GM19455 (cell line): ENCODE measurements around the gene ITGB6.
"Not testable (repeated sequence)": the region's sequence is repeated elsewhere in the genome, so short reads cannot be mapped to it uniquely, and the experiment has no call there.

ENCODE experiments used
- ATAC-seq: cut with Tn5 transposase; IDR thresholded peaks from one replicate; pipeline ENCODE4 v1.9.1; 2021; ENCODE audit not compliant: unreplicated experiment

The ITGB6 gene

GRCh38 chr2:160194946-160195345 is 5.1 kb downstream of the ITGB6 start:
- no peak for ATAC-seq

DNA sequence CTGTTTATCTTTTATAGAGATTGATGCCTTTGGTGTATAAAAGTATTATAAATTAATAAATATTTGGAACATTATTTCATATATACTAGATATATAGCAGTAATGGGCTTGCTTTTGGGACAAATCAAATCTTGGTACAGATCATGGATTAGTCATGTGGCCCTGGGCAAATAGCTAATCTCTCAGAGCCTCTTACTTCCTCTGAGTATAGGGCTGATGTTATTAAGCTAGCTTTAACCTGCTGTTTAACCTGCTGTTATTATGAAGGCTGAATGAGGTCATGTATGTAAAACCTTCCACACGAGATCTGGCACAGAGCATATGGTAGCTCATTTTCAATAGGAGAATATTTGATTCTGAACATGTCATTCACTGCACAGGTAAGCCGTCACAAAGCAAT is 5.7 kb downstream of the ITGB6 start:
- ATAC-seq, result no peak

GRCh38 chr2:160181146-160181836 is 18.8 kb downstream of the ITGB6 start:
- ATAC-seq, result not testable (repeated sequence)

DNA sequence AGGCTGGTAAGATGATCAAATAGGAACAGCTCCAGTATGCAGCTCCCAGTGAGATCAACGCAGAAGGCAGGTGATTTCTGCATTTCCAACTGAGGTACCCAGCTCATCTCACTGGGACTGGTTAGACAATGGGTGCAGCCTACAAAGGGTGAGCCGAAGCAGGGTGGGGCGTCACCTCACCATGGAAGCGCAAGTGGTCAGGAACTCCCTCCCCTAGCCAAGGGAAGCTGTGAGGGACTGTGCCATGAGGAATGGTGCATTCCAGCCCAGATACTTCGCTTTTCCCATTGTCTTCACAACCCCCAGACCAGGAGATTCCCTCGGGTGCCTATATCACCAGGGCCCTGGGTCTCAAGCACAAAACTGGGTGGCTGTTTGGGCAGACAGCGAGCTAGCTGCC is 19.4 kb downstream of the ITGB6 start:
- ATAC-seq, result not testable (repeated sequence)

GRCh38 chr2:160180172-160180571 is 19.9 kb downstream of the ITGB6 start:
- no peak for ATAC-seq

DNA sequence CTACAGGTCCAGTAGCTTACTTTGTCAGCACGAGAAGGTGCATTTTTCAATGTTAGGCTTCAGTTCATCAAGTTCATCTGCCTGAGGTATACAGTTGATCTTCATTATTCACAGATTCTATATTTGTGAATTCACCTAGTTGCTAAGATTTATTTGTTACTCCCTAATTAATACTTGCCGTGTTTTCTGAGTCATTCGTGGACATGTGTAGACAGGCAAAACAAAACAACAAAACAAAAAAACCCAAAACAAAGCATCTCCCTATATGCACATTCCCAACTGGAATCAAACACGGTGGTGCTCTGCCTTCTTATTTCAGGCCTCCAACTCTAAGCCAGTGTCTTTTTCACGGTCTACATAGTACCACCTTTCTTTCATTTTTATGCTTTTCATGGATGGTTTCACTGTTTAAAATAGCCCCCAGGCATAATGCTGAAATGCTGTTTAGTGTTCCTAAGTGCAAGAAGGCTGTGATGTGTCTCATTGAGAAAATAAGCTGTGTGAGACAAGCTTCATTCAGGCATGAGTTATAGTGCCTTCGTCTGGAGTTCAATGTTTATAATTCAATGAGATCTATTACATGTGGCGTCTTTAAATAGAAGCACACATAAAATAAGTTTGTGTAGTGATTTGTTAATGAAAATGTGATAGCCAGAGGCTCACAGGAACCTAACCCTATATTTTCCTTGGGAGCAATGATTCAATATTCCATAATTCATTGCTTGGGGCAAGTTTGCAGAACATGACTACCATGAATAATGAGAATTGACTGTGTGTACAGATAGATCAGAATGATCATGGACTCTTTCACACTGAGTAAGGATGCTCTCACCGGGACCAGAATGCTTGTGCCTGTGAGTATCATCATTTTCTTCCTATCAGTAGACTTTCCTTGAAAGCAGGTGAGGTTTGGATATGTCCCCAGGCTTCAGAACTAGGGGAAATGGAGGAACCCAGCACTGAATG is 24.6 kb downstream of the ITGB6 start:
- ATAC-seq, result no peak

DNA sequence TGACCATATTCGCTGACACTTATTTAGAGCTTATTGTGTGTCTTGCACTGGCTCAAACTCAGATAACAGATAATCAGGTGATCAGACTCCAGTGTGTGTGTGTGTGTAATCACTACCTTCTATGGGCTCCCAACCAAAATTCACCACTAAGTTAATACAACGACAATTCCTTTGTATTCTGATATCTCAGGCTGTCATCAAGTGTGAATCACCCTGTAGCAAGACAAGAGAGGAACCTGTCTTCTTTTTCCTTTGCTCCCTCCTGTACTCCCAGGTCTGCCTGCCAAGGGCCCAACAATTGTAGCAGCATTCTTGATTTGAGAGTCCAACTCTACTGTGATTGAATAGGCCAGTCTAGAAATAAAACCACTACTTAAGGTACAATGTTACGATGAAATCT is 25.8 kb downstream of the ITGB6 start:
- ATAC-seq, result no peak

GRCh38 chr2:160169988-160170387 is 30.1 kb downstream of the ITGB6 start:
- no peak for ATAC-seq

DNA sequence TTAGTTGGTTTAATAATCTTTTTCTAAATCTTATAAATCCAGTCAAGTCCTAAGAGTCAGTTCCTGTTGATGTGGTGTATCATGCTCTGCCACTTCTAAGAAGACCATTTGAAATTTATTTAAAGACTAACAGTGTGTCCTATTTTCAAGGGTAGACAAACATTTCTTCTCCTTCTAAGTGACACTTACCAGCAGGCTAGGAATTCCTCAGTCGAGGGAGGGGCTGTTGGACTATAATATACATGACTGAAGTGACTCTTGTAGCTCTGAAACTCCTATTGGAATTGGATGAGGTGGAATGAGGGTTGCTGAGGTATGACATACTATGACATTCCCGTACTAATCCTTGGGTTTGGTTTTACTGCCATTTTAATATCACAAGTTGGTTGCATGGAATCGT is 30.6 kb downstream of the ITGB6 start:
- ATAC-seq, result no peak

GRCh38 chr2:160168878-160169277 is 31.2 kb downstream of the ITGB6 start:
- ATAC-seq, result no peak

- ATAC-seq, result no peak
Measured at GRCh38 chr2:160167089-160167740, 32.9 kb downstream of the ITGB6 start.

DNA sequence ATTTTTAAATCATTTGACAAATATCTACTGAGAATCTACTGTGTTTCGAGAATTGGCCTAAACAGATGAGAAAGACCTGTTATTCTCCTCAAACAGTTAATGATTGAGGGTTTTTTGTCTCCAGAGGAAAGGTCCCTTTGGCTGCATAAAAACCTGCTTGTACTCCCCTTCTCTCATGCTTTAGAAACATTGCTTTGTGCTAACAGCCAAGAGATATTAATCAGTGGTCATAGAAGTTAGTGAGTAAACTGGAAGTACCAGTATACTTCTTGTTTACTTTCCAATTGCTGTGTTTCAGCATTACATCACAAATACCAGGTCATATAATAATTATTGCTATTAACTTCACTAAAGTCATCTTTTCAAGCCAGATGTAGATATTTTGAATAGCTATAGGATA is 34.1 kb downstream of the ITGB6 start:
- ATAC-seq, result no peak

DNA sequence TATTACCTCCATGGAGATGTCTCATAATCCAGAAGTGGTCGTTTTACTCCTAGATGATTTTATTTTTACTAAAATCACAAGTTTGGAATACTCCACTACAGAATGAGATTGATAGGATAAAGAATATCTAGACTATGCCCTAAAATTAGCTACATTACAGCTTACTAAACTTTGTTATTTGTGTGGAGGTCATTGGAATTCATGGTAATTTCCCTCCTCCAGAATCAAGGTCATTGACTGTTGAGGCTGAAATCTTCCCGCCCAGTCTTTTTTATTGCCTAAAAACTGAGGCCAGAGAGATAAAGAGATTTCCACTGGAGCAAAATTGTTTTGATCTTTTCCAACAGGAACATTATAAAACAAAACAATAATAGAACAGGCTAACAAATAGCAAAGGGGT is 35.0 kb downstream of the ITGB6 start:
- no peak for ATAC-seq

GRCh38 chr2:160157861-160158829 is 41.9 kb downstream of the ITGB6 start:
- no peak for ATAC-seq

DNA sequence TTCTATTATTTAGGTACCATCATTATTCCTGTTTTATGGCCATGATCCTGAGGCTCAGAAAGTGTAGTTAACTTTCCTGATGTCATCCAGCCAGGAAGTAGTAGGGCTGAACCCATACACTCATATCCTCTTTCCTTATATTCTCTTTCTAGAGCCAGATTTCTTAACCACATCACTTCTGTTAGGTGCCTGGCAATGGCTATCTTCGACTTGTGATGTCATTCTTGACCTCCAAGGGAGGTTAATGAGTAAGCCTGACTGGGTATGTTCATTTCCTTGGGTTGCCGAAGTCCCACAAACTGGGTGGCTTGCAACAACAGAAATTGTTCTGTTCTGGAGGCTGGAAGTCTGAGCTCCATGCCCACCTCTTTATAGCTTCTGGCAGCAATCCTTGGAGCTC is 43.4 kb downstream of the ITGB6 start:
- ATAC-seq, result no peak

DNA sequence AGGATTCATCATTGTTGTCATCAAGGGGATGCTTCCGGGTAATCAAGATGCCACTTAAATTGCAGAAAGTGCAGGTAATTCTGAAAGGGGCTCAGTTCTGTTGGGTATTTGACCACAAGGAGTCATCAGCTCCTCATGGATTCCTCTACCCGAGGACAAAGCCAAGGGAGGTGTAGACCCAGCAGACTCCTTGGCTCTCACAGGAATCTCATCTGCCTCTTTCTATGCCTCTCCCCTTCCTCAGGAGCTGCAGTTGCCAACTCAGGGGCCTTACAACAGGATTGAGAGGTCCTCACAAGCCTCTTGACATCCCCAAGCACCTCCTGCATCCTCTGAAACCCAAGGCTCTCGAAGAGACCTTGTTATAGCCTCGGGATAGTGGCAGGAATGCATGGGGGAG is 44.0 kb downstream of the ITGB6 start:
- no peak for ATAC-seq

DNA sequence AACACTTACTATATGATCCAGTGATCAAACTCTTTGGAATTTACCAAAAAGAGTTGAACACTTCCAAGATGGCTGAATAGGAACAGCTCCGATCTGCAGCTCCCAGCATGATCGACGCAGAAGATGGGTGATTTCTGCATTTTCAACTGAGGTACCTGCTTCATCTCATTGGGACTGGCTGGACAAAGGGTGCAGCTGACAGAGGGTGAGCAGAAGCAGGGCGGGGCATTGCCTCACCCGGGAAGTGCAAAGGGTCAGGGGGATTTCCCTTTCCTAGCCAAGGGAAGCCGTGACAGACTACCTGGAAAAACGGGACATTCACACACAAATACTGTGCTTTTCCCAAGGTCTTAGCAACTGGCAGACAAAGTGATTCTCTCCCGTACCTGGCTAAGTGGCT is 51.7 kb downstream of the ITGB6 start:
- ATAC-seq, result not testable (repeated sequence)

- ATAC-seq, result no peak
Measured at GRCh38 chr2:160145471-160145870, 54.6 kb downstream of the ITGB6 start.

GRCh38 chr2:160144280-160144990 is 55.6 kb downstream of the ITGB6 start:
- no peak for ATAC-seq

DNA sequence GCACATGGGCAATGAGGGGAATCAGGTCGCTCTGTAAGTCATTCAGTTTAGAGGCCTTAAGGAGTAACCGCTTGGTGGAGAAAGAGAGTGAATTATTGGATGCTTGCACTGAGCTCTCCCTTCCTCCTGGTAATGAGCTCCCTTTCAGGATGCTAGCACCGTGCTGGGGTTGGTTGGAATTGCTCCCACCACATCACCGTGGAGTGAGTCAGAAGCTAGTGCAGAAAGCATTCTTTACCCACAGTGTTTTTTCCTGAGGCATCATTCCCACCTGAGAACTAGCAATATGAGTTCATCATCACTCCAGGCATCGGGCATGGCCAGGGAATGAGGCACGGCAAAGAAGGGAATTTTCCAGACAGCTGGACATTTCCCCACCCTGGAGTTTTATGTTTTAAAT is 57.6 kb downstream of the ITGB6 start:
- ATAC-seq, result no peak
